Peyer's patch (tissue), 4 donors: Measurements from ENCODE around the gene C16orf95. TPM values are rescaled to one million over a fixed set of nuclear protein-coding genes. Genes with fewer than 3 reads are reported as not detected.

ENCODE experiments used
- small RNA-seq, 2 donors: library from RNA; depleted of rRNA; stranded (forward); fragments of <200 nt; gene quantifications; one replicate each; pipeline ENCODE3, GENCODE V24; 2016
- total RNA-seq, 4 donors: library from RNA; depleted of rRNA; stranded (reverse); fragments of >200 nt; gene quantifications; one replicate each; pipeline ENCODE4 v1.1.0, GENCODE V29; 2016

Gene C16orf95
- total RNA-seq, 4 donors from 2014 or later = 1.2 TPM; not detected in 3

Small RNAs within 50 kb of the gene (small RNA-seq; reads per million reads assigned to genes)
- gene AC010531.2 = 0 reads per million in 2 donors

Other genes starting within 250 kb of the C16orf95 start
- gene FBXO31, start 66.4 kb upstream of the C16orf95 start, total RNA-seq = 100 to 1,000 TPM; 135 to 207 (median 191) TPM
- gene MAP1LC3B, start 74.9 kb upstream of the C16orf95 start, total RNA-seq = 10 to 100 TPM; 38.0 to 50.6 (median 40.7) TPM
- gene ZCCHC14, start 175.6 kb upstream of the C16orf95 start, total RNA-seq = 10 to 100 TPM; 28.1 to 68.9 (median 55.9) TPM